Activated CD8-positive, alpha-beta memory T cell treated with anti-CD3 and anti-CD28 coated beads, Interleukin-2, amount 50 U/mL, for 48 hours (primary cell): ENCODE measurements around the gene OSBPL9.
"Not testable (repeated sequence)": the region's sequence is repeated elsewhere in the genome, so short reads cannot be mapped to it uniquely, and the experiment has no call there.

Source experiments
- DNase-seq: peaks from one replicate; pipeline ENCODE4 v3.0.0-alpha.2; 2020

The OSBPL9 gene

GRCh38 chr1:51818487-51818886 is 201.6 kb downstream of the OSBPL9 start:
- DNase-seq, result no peak

GRCh38 chr1:51819021-51819420 is 202.1 kb downstream of the OSBPL9 start:
- DNase-seq, result not testable (repeated sequence)

GRCh38 chr1:51819810-51820209 is 202.9 kb downstream of the OSBPL9 start:
- no peak for DNase-seq

GRCh38 chr1:51829058-51829457 is 212.2 kb downstream of the OSBPL9 start:
- no peak for DNase-seq

- DNase-seq, result no peak
These were observed 216.8 kb downstream of the OSBPL9 start for GRCh38 chr1:51833700-51834099.

- no peak for DNase-seq
These were observed 220.4 kb downstream of the OSBPL9 start for GRCh38 chr1:51837243-51837642.
